ENCODE data around the gene PCDH8. TPM values are rescaled to one million over a fixed set of nuclear protein-coding genes. Genes with fewer than 3 reads are reported as not detected.

PCDH8 gene
- total and polyA plus RNA-seq, 2 experiments from 2014 or later: 0.36 to 1.7 TPM

DNA sequence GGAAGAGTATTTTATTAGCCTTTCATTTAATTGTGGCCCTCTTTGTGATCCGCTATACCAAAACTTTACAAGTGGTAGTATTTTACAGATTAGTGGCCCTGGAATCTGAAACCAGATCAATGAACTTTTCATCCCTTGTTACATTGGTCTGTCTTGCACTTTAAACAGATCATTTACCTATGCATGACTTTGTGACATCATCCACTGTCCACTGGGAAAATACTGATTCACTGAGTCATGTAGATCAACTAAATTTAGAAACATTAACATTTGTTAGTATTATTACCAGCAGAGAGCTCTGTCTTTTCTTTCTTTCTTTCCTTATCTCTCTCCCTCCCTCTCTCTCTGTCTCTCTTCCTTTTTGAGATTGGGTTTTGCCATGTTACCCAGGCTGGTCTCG lies 17.5 kb downstream of the PCDH8 start:
- Histone ChIP-seq H3K4me3 (no peak overlapping the region), H3K27me3 (ENCODE audit: insufficient read depth) (no peaks in the 10 kb centered on the region), H2AFZ (no peak overlapping the region), H3K9me2 (ENCODE audit: insufficient read depth) (no peaks in the 10 kb centered on the region), H3K4me1 (ENCODE audit: insufficient read depth) (peaks cover 16% of the 10 kb centered on the region; the same call in 1 of the 2 replicates), H3K4me2 (no peak overlapping the region), H3K36me3 (ENCODE audit: insufficient read depth) (no peaks in the 10 kb centered on the region), H3K79me2 (replicated peaks; ENCODE audit: insufficient read depth) (no peaks in the 10 kb centered on the region), H3F3A (replicated peaks; ENCODE audit: low read depth) (no peaks in the 10 kb centered on the region), H3K27ac (ENCODE audit: low read depth) (no peak overlapping the region), H4K20me1 (replicated peaks; ENCODE audit: insufficient read depth) (no peaks in the 10 kb centered on the region)
- peaks cover 22% of the 10 kb centered on the region for H3K4me1 Mint-ChIP-seq
- no peak for DNase-seq (ENCODE audit: low spot score)
- ATAC-seq: no peak
- no peak overlapping the region for H3K27ac Mint-ChIP-seq
- peaks cover 8% of the 10 kb centered on the region; the same call in 2 of the 3 replicates for H3K36me3 Mint-ChIP-seq (ENCODE audit: low read depth)
- H3K9me3 Mint-ChIP-seq: peaks cover 7% of the 10 kb centered on the region
- TF ChIP-seq, protein P1, sequence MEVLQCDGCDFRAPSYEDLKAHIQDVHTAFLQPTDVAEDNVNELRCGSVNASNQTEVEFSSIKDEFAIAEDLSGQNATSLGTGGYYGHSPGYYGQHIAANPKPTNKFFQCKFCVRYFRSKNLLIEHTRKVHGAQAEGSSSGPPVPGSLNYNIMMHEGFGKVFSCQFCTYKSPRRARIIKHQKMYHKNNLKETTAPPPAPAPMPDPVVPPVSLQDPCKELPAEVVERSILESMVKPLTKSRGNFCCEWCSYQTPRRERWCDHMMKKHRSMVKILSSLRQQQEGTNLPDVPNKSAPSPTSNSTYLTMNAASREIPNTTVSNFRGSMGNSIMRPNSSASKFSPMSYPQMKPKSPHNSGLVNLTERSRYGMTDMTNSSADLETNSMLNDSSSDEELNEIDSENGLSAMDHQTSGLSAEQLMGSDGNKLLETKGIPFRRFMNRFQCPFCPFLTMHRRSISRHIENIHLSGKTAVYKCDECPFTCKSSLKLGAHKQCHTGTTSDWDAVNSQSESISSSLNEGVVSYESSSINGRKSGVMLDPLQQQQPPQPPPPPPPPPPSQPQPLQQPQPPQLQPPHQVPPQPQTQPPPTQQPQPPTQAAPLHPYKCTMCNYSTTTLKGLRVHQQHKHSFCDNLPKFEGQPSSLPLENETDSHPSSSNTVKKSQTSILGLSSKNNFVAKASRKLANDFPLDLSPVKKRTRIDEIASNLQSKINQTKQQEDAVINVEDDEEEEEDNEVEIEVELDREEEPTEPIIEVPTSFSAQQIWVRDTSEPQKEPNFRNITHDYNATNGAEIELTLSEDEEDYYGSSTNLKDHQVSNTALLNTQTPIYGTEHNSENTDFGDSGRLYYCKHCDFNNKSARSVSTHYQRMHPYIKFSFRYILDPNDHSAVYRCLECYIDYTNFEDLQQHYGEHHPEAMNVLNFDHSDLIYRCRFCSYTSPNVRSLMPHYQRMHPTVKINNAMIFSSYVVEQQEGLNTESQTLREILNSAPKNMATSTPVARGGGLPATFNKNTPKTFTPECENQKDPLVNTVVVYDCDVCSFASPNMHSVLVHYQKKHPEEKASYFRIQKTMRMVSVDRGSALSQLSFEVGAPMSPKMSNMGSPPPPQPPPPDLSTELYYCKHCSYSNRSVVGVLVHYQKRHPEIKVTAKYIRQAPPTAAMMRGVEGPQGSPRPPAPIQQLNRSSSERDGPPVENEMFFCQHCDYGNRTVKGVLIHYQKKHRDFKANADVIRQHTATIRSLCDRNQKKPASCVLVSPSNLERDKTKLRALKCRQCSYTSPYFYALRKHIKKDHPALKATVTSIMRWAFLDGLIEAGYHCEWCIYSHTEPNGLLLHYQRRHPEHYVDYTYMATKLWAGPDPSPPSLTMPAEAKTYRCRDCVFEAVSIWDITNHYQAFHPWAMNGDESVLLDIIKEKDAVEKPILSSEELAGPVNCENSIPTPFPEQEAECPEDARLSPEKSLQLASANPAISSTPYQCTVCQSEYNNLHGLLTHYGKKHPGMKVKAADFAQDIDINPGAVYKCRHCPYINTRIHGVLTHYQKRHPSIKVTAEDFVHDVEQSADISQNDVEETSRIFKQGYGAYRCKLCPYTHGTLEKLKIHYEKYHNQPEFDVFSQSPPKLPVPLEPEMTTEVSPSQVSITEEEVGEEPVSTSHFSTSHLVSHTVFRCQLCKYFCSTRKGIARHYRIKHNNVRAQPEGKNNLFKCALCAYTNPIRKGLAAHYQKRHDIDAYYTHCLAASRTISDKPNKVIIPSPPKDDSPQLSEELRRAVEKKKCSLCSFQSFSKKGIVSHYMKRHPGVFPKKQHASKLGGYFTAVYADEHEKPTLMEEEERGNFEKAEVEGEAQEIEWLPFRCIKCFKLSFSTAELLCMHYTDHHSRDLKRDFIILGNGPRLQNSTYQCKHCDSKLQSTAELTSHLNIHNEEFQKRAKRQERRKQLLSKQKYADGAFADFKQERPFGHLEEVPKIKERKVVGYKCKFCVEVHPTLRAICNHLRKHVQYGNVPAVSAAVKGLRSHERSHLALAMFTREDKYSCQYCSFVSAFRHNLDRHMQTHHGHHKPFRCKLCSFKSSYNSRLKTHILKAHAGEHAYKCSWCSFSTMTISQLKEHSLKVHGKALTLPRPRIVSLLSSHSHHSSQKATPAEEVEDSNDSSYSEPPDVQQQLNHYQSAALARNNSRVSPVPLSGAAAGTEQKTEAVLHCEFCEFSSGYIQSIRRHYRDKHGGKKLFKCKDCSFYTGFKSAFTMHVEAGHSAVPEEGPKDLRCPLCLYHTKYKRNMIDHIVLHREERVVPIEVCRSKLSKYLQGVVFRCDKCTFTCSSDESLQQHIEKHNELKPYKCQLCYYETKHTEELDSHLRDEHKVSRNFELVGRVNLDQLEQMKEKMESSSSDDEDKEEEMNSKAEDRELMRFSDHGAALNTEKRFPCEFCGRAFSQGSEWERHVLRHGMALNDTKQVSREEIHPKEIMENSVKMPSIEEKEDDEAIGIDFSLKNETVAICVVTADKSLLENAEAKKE (CRISPR knock-in tag; IDR thresholded peaks at IDR 0.05): no peak
- no peak for TF ChIP-seq JUNB (IDR thresholded peaks at IDR 0.05; ENCODE audit: unreplicated experiment)
- TF ChIP-seq STAT1 (IDR thresholded peaks at IDR 0.05; ENCODE audit: unreplicated experiment): no peak
- TF ChIP-seq, protein P2, sequence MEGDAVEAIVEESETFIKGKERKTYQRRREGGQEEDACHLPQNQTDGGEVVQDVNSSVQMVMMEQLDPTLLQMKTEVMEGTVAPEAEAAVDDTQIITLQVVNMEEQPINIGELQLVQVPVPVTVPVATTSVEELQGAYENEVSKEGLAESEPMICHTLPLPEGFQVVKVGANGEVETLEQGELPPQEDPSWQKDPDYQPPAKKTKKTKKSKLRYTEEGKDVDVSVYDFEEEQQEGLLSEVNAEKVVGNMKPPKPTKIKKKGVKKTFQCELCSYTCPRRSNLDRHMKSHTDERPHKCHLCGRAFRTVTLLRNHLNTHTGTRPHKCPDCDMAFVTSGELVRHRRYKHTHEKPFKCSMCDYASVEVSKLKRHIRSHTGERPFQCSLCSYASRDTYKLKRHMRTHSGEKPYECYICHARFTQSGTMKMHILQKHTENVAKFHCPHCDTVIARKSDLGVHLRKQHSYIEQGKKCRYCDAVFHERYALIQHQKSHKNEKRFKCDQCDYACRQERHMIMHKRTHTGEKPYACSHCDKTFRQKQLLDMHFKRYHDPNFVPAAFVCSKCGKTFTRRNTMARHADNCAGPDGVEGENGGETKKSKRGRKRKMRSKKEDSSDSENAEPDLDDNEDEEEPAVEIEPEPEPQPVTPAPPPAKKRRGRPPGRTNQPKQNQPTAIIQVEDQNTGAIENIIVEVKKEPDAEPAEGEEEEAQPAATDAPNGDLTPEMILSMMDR (conservative IDR thresholded peaks at IDR 0.05; ENCODE audit: low read depth in 2 of 2): no peak
- TF ChIP-seq EZH2 (IDR thresholded peaks at IDR 0.05; ENCODE audit: low read depth, unreplicated experiment): no peak
- TF ChIP-seq, protein P3, sequence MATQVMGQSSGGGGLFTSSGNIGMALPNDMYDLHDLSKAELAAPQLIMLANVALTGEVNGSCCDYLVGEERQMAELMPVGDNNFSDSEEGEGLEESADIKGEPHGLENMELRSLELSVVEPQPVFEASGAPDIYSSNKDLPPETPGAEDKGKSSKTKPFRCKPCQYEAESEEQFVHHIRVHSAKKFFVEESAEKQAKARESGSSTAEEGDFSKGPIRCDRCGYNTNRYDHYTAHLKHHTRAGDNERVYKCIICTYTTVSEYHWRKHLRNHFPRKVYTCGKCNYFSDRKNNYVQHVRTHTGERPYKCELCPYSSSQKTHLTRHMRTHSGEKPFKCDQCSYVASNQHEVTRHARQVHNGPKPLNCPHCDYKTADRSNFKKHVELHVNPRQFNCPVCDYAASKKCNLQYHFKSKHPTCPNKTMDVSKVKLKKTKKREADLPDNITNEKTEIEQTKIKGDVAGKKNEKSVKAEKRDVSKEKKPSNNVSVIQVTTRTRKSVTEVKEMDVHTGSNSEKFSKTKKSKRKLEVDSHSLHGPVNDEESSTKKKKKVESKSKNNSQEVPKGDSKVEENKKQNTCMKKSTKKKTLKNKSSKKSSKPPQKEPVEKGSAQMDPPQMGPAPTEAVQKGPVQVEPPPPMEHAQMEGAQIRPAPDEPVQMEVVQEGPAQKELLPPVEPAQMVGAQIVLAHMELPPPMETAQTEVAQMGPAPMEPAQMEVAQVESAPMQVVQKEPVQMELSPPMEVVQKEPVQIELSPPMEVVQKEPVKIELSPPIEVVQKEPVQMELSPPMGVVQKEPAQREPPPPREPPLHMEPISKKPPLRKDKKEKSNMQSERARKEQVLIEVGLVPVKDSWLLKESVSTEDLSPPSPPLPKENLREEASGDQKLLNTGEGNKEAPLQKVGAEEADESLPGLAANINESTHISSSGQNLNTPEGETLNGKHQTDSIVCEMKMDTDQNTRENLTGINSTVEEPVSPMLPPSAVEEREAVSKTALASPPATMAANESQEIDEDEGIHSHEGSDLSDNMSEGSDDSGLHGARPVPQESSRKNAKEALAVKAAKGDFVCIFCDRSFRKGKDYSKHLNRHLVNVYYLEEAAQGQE (IDR thresholded peaks at IDR 0.05; ENCODE audit: unreplicated experiment): no peak
- TF ChIP-seq EZH2phosphoT487 (IDR thresholded peaks at IDR 0.05; ENCODE audit: unreplicated experiment): no peak
- TF ChIP-seq ZNF114 (CRISPR knock-in tag; IDR thresholded peaks at IDR 0.05): no peak
- TF ChIP-seq POLR2AphosphoS5 (IDR thresholded peaks at IDR 0.05; ENCODE audit: low read depth): no peak
- TF ChIP-seq, protein P4, sequence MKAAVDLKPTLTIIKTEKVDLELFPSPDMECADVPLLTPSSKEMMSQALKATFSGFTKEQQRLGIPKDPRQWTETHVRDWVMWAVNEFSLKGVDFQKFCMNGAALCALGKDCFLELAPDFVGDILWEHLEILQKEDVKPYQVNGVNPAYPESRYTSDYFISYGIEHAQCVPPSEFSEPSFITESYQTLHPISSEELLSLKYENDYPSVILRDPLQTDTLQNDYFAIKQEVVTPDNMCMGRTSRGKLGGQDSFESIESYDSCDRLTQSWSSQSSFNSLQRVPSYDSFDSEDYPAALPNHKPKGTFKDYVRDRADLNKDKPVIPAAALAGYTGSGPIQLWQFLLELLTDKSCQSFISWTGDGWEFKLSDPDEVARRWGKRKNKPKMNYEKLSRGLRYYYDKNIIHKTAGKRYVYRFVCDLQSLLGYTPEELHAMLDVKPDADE (IDR thresholded peaks at IDR 0.05): no peak
- no peak for TF ChIP-seq CREB1 (CRISPR knock-in tag; IDR thresholded peaks at IDR 0.05; ENCODE audit: low read depth)
- TF ChIP-seq ZNF331 (CRISPR knock-in tag; IDR thresholded peaks at IDR 0.05; ENCODE audit: low read depth): no peak
- H3K4me3 Mint-ChIP-seq: no peak overlapping the region
- H3K27me3 Mint-ChIP-seq (ENCODE audit: insufficient read depth, low read depth, poor library complexity): peaks cover 2% of the 10 kb centered on the region
